H9 (cell line): Measurements from ENCODE around the gene UPF2. TPM values are rescaled to one million over a fixed set of nuclear protein-coding genes. Genes with fewer than 3 reads are reported as not detected.

Experiments used
- DNase-seq: peaks from one replicate; pipeline ENCODE4 v3.0.0-alpha.2; 2017
- H2AFZ ChIP-seq: one replicate; pipeline ENCODE4 v1.6.1; 2013; ENCODE audit warnings: mild to moderate bottlenecking, low read length, control low read depth, moderate library complexity
- H2AK5ac ChIP-seq: 2 replicates; pipeline ENCODE4 v1.6.1; 2013; ENCODE audit warnings: low read length, control low read depth, mixed read lengths; ENCODE audit not compliant: insufficient read length
- H2BK120ac ChIP-seq: one replicate; pipeline ENCODE4 v1.6.1; 2013; ENCODE audit warnings: low read depth, mild to moderate bottlenecking, low read length, control low read depth, inconsistent platforms; ENCODE audit not compliant: poor library complexity, severe bottlenecking
- H2BK12ac ChIP-seq: 2 replicates; pipeline ENCODE4 v1.6.1; 2013; ENCODE audit warnings: low read length, control low read depth, mixed read lengths, low read depth; ENCODE audit not compliant: insufficient read length
- H2BK15ac ChIP-seq: 2 replicates; pipeline ENCODE4 v1.6.1; 2013; ENCODE audit warnings: low read depth, low read length, control low read depth
- H2BK20ac ChIP-seq: one replicate; pipeline ENCODE4 v1.6.1; 2013; ENCODE audit warnings: low read depth, mild to moderate bottlenecking, low read length, control low read depth, inconsistent platforms; ENCODE audit not compliant: poor library complexity, severe bottlenecking
- H2BK5ac ChIP-seq: 2 replicates; pipeline ENCODE4 v1.6.1; 2013; ENCODE audit warnings: low read length, control low read depth, mixed read lengths; ENCODE audit not compliant: insufficient read length
- H3K14ac ChIP-seq: 2 replicates; pipeline ENCODE4 v1.6.1; 2013; ENCODE audit warnings: low read length, control low read depth; ENCODE audit not compliant: insufficient read depth
- H3K18ac ChIP-seq: 2 replicates; pipeline ENCODE4 v1.6.1; 2013; ENCODE audit warnings: low read depth, mild to moderate bottlenecking, mixed read lengths, low read length, control low read depth; ENCODE audit not compliant: insufficient read length
- H3K23ac ChIP-seq: 2 replicates; pipeline ENCODE4 v1.6.1; 2013; ENCODE audit warnings: low read length, control low read depth, mixed read lengths, low read depth; ENCODE audit not compliant: insufficient read length
- H3K23me2 ChIP-seq: 2 replicates; pipeline ENCODE4 v1.6.1; 2013; ENCODE audit warnings: low read depth, mild to moderate bottlenecking, mixed read lengths, low read length, control low read depth; ENCODE audit not compliant: insufficient read length, poor library complexity, severe bottlenecking
- H3K27ac ChIP-seq: 2 replicates; pipeline ENCODE4 v1.5.1; 2013; ENCODE audit warnings: low read length, control low read depth, mixed read lengths, low read depth; ENCODE audit not compliant: insufficient read length
- H3K27me3 ChIP-seq: 2 replicates; pipeline ENCODE4 v1.6.1; 2013; ENCODE audit warnings: low read length, control low read depth, inconsistent platforms; ENCODE audit not compliant: insufficient read depth
- H3K4ac ChIP-seq: 2 replicates; pipeline ENCODE4 v1.6.1; 2013; ENCODE audit warnings: low read depth, mild to moderate bottlenecking, control low read depth, inconsistent platforms, low read length, moderate library complexity
- H3K4me1 ChIP-seq: 2 replicates; pipeline ENCODE4 v1.6.1; 2013; ENCODE audit warnings: low read length, control low read depth, inconsistent platforms; ENCODE audit not compliant: insufficient read depth
- H3K4me2 ChIP-seq: 2 replicates; pipeline ENCODE4 v1.6.1; 2013; ENCODE audit warnings: low read length, control low read depth, mixed read lengths; ENCODE audit not compliant: insufficient read length, insufficient read depth
- H3K56ac ChIP-seq: 2 replicates; pipeline ENCODE4 v1.6.1; 2013; ENCODE audit warnings: low read depth, mild to moderate bottlenecking, mixed read lengths, low read length, control low read depth; ENCODE audit not compliant: insufficient read length
- H3K79me1 ChIP-seq: 2 replicates; pipeline ENCODE4 v1.6.1; 2013; ENCODE audit warnings: low read depth, mild to moderate bottlenecking, moderate library complexity, low read length, control low read depth, inconsistent platforms; ENCODE audit not compliant: insufficient read depth, poor library complexity, severe bottlenecking
- H3K79me2 ChIP-seq: 2 replicates; pipeline ENCODE4 v1.6.1; 2013; ENCODE audit warnings: low read length, control low read depth, inconsistent platforms; ENCODE audit not compliant: insufficient read depth
- H3K9ac ChIP-seq: 2 replicates; pipeline ENCODE4 v1.6.1; 2013; ENCODE audit warnings: low read length, control low read depth, mixed read lengths; ENCODE audit not compliant: insufficient read length; ENCODE audit errors: extremely low read depth
- H3K9me3 ChIP-seq: one replicate; pipeline ENCODE4 v1.6.1; 2013; ENCODE audit warnings: low read depth, low read length, inconsistent platforms; ENCODE audit not compliant: control insufficient read depth
- H3T11ph ChIP-seq: one replicate; pipeline ENCODE4 v1.6.1; 2013; ENCODE audit warnings: mild to moderate bottlenecking, low read length, control low read depth, inconsistent platforms
- H4K20me1 ChIP-seq: one replicate; pipeline ENCODE4 v1.6.1; 2013; ENCODE audit not compliant: control insufficient read depth, insufficient read length, insufficient read depth
- H4K5ac ChIP-seq: 2 replicates; pipeline ENCODE4 v1.6.1; 2013; ENCODE audit warnings: low read depth, mild to moderate bottlenecking, mixed read lengths, low read length, control low read depth; ENCODE audit not compliant: insufficient read length
- H4K8ac ChIP-seq: replicated peaks from 2 replicates; pipeline ENCODE4 v1.6.1; 2013; ENCODE audit warnings: low read length, control low read depth, mixed read lengths, low read depth; ENCODE audit not compliant: insufficient read length
- H4K91ac ChIP-seq: 2 replicates; pipeline ENCODE4 v1.6.1; 2013; ENCODE audit warnings: low read depth, mild to moderate bottlenecking, moderate library complexity, mixed read lengths, low read length, control low read depth; ENCODE audit not compliant: insufficient read length
- H3K27ac Mint-ChIP-seq, 3 experiments: 2 replicates in 2 of 3; 3 replicates in 1 of 3; pipeline ENCODE4 v1.8.0; 2020 to 2021; ENCODE audit warnings: mixed read lengths in 3 of 3, mild to moderate bottlenecking in 1 of 3, moderate library complexity in 1 of 3
- H3K27me3 Mint-ChIP-seq: 2 replicates; pipeline ENCODE4 v1.8.0; 2021; ENCODE audit warnings: low read depth, mild to moderate bottlenecking, moderate library complexity, mixed read lengths
- H3K36me3 Mint-ChIP-seq, 3 experiments: 2 replicates in 2 of 3; 3 replicates in 1 of 3; pipeline ENCODE4 v1.8.0; 2020 to 2021; ENCODE audit warnings: low read depth in 3 of 3, mixed read lengths in 3 of 3; ENCODE audit not compliant: insufficient read depth in 1 of 3
- H3K4me1 Mint-ChIP-seq, 2 experiments: 2 replicates each; pipeline ENCODE4 v1.8.0; 2020; ENCODE audit warnings: mixed read lengths in 2 of 2
- H3K4me3 Mint-ChIP-seq, 2 experiments: 2 replicates in 1 of 2; 3 replicates in 1 of 2; pipeline ENCODE4 v1.8.0; 2020 to 2021; ENCODE audit warnings: mild to moderate bottlenecking in 2 of 2, mixed read lengths in 2 of 2, moderate library complexity in 1 of 2
- H3K9me3 Mint-ChIP-seq, 2 experiments: 2 replicates in 1 of 2; 3 replicates in 1 of 2; pipeline ENCODE4 v1.8.0; 2020; ENCODE audit warnings: mild to moderate bottlenecking in 2 of 2, mixed read lengths in 2 of 2, moderate library complexity in 1 of 2
- WGBS: extraction: QIAGEN DNeasy Blood & Tissue Kit; methylation state at CpG from one replicate; pipeline ENCODE4 v1.1.7; 2013; ENCODE audit warnings: missing lambda C conversion rate, low lambda C conversion rate, mixed read lengths; ENCODE audit not compliant: insufficient read length; ENCODE audit errors: extremely low coverage; 5-methylcytosine and 5-hydroxymethylcytosine counted together
- total RNA-seq: library from RNA; stranded (reverse); gene quantifications from 2 replicates; pipeline ENCODE4 v1.2.1, GENCODE V29; 2021
- TF ChIP-seq, protein P1 (sequence below): fragments of 200-600 bp; sonication (generic); conservative IDR thresholded peaks from 3 replicates; pipeline ENCODE4 v1.8.0; 2021; ENCODE audit warnings: antibody characterized with exemption, mild to moderate bottlenecking

The UPF2 gene
- total RNA-seq, 1 experiment from 2014 or later: 34.1 TPM

DNA sequence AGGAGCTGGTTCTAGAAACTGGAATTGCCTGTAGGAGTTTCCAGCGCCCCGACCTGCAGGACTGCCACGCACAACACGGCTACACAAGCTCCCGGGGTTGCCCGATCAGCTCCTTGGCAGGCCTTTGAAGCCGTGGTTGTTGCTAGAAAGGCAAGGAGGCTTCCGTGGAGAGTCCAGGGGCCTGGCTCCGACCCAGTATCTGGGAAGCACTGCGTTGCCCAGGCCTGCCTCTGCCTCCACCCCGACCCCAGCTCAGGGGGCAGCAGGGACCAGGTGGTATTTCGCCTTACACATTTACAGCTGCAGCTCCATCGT is 165.1 kb downstream of the UPF2 start:
- no peaks in the 10 kb centered on the region for H4K20me1 ChIP-seq
- no peak overlapping the region for H3T11ph ChIP-seq
- H3K27ac ChIP-seq: no peak overlapping the region
- TF ChIP-seq, protein P1, sequence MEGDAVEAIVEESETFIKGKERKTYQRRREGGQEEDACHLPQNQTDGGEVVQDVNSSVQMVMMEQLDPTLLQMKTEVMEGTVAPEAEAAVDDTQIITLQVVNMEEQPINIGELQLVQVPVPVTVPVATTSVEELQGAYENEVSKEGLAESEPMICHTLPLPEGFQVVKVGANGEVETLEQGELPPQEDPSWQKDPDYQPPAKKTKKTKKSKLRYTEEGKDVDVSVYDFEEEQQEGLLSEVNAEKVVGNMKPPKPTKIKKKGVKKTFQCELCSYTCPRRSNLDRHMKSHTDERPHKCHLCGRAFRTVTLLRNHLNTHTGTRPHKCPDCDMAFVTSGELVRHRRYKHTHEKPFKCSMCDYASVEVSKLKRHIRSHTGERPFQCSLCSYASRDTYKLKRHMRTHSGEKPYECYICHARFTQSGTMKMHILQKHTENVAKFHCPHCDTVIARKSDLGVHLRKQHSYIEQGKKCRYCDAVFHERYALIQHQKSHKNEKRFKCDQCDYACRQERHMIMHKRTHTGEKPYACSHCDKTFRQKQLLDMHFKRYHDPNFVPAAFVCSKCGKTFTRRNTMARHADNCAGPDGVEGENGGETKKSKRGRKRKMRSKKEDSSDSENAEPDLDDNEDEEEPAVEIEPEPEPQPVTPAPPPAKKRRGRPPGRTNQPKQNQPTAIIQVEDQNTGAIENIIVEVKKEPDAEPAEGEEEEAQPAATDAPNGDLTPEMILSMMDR: no peak
- H3K9ac ChIP-seq: no peak overlapping the region
- H3K27me3 ChIP-seq: no peaks in the 10 kb centered on the region
- H3K4me1 ChIP-seq: peaks cover 6% of the 10 kb centered on the region; the same call in 1 of the 2 replicates
- H3K14ac ChIP-seq: no peak overlapping the region; the same call in 1 of the 2 replicates
- H4K91ac ChIP-seq: no peak overlapping the region
- H3K18ac ChIP-seq: no peak overlapping the region
- H3K4me3 Mint-ChIP-seq: no peak overlapping the region
- no peak overlapping the region for H4K8ac ChIP-seq
- no peak overlapping the region for H2BK15ac ChIP-seq
- H2AK5ac ChIP-seq: no peak overlapping the region
- H3K56ac ChIP-seq: no peak overlapping the region
- H3K23ac ChIP-seq: no peak overlapping the region
- H3K9me3 ChIP-seq: no peaks in the 10 kb centered on the region
- no peaks in the 10 kb centered on the region for H3K79me1 ChIP-seq
- no peaks in the 10 kb centered on the region for H3K23me2 ChIP-seq
- H3K27ac Mint-ChIP-seq: no peak overlapping the region
- peaks cover 34 to 39% of the 10 kb centered on the region in 2 experiments for H3K4me1 Mint-ChIP-seq
- H2BK120ac ChIP-seq: no peak overlapping the region
- no peaks in the 10 kb centered on the region for H3K79me2 ChIP-seq
- H3K4ac ChIP-seq: no peak overlapping the region
- H2BK12ac ChIP-seq: no peak overlapping the region
- no peak overlapping the region for H2BK5ac ChIP-seq
- WGBS: no CpG with 5 or more reads among the region's 13 CpGs
- H4K5ac ChIP-seq: no peak overlapping the region
- no peaks in the 10 kb centered on the region; a peak in 1 of 5 replicates for H3K9me3 Mint-ChIP-seq
- H3K4me2 ChIP-seq: no peak overlapping the region
- H2BK20ac ChIP-seq: no peak overlapping the region
- no peaks in the 10 kb centered on the region; the same call in 1 of the 2 replicates for H3K27me3 Mint-ChIP-seq
- no peaks in the 10 kb centered on the region for H3K36me3 Mint-ChIP-seq
- DNase-seq: no peak
- H2AFZ ChIP-seq: no peak overlapping the region
